K562 (cell line): ENCODE measurements around the gene RUVBL1. TPM values are rescaled to one million over a fixed set of nuclear protein-coding genes. Genes with fewer than 3 reads are reported as not detected.
A peak's percentile ranks its signal among the peaks of the same experiment; 100 is the strongest.

Source experiments
- ATAC-seq: fragments of 200-7000 bp; cut with Tn5 transposase; 3 replicates; pipeline ENCODE4 v1.9.1; 2020; ENCODE audit warnings: moderate library complexity
- BruUV-seq: library from RNA; stranded (reverse); fragments of 400-500 nt; replicated peaks from 2 replicates; lab custom pipeline; 2021; lab: Mats Ljungman, UMichigan
- CTCF ChIA-PET: fragments of 300-600 bp; formaldehyde crosslinking; extraction: SDS; loops from one replicate; lab custom pipeline; 2021; ENCODE audit warnings: low intra/inter-chr PET ratio; lab: Yijun Ruan, JAX
- POLR2A ChIA-PET: fragments of 300-600, 350-650 bp; sonication (Branson Sonifier 250); formaldehyde crosslinking; extraction: SDS; loops from one replicate; lab custom pipeline; 2021; ENCODE audit warnings: antibody characterized with exemption, inconsistent platforms; lab: Yijun Ruan, JAX
- DNase-seq, 4 experiments: peaks; one replicate each; pipeline versions ENCODE4 v3.0.0 to v3.0.0-alpha.2; 2011 to 2018; ENCODE audit warnings: low spot score in 3 of 4, mixed read lengths in 3 of 4; ENCODE audit errors: extremely low read depth in 1 of 4
- FAIRE-seq: peaks from 2 replicates; lab custom pipeline; 2011; peaks lifted over from hg19 to GRCh38; lab: Jason Lieb, UNC
- H2AFZ ChIP-seq: 2 replicates; pipeline ENCODE4 v1.6.0; 2011; ENCODE audit warnings: low read depth, low read length, control low read depth, inconsistent platforms
- H3K27ac ChIP-seq: fragments of 200-600 bp; 3 replicates; pipeline ENCODE4 v1.8.0; 2011; ENCODE audit warnings: low read depth, mild to moderate bottlenecking, control low read depth, inconsistent platforms, low read length, moderate library complexity, mixed read lengths; ENCODE audit errors: extremely low read depth
- H3K27me3 ChIP-seq, 2 experiments: fragments of 300-600 bp in 1 of 2; 2 replicates in 1 of 2; 3 replicates in 1 of 2; pipeline versions ENCODE4 v1.6.0 to v1.8.0; 2011; ENCODE audit warnings: inconsistent platforms in 2 of 2, low read length in 2 of 2, mild to moderate bottlenecking in 1 of 2, mixed read lengths in 1 of 2, moderate library complexity in 1 of 2; ENCODE audit not compliant: control insufficient read depth in 2 of 2, insufficient read depth in 2 of 2
- H3K36me3 ChIP-seq: fragments of 300-600 bp; 3 replicates; pipeline ENCODE4 v1.8.0; 2011; ENCODE audit warnings: mild to moderate bottlenecking, low read length, inconsistent platforms; ENCODE audit not compliant: control insufficient read depth, insufficient read depth
- H3K4me1 ChIP-seq, 2 experiments: fragments of 200-600 bp in 1 of 2; replicated peaks in 1 of 2; 2 replicates in 1 of 2; 3 replicates in 1 of 2; pipeline versions ENCODE4 v1.5.1 to v1.8.0; 2011; ENCODE audit warnings: inconsistent platforms in 2 of 2, low read length in 2 of 2, mild to moderate bottlenecking in 1 of 2, mixed read lengths in 1 of 2, moderate library complexity in 1 of 2; ENCODE audit not compliant: control insufficient read depth in 2 of 2, insufficient read depth in 2 of 2
- H3K4me2 ChIP-seq: 2 replicates; pipeline ENCODE4 v1.6.1; 2011; ENCODE audit warnings: low read length, control low read depth, inconsistent platforms, mixed read lengths; ENCODE audit not compliant: insufficient read depth
- H3K4me3 ChIP-seq: fragments of 200-600 bp; sonication (generic), shearing (Covaris generic); 2 replicates; pipeline ENCODE4 v1.5.1; 2016; ENCODE audit warnings: control low read depth, inconsistent platforms
- H3K79me2 ChIP-seq: fragments of 200-600 bp; 3 replicates; pipeline ENCODE4 v1.8.0; 2011; ENCODE audit warnings: low read length, inconsistent platforms; ENCODE audit not compliant: control insufficient read depth, insufficient read depth
- H3K9ac ChIP-seq, 2 experiments: 2 replicates each; pipeline versions ENCODE4 v1.6.0 to v1.6.1; 2011; ENCODE audit warnings: low read depth in 2 of 2, low read length in 2 of 2, control low read depth in 1 of 2, inconsistent platforms in 1 of 2, mild to moderate bottlenecking in 1 of 2, mixed read lengths in 1 of 2; ENCODE audit not compliant: insufficient read depth in 1 of 2
- H3K9me1 ChIP-seq: one replicate; pipeline ENCODE4 v1.6.0; 2011; ENCODE audit warnings: inconsistent platforms, mild to moderate bottlenecking, low read length, moderate library complexity; ENCODE audit not compliant: control insufficient read depth, insufficient read depth
- H3K9me3 ChIP-seq: replicated peaks from 2 replicates; pipeline ENCODE4 v1.5.1; 2011; ENCODE audit warnings: low read depth, low read length, inconsistent platforms; ENCODE audit not compliant: control insufficient read depth, insufficient read depth
- H4K20me1 ChIP-seq: replicated peaks from 2 replicates; pipeline ENCODE4 v1.6.1; 2011; ENCODE audit warnings: low read length, inconsistent platforms, mixed read lengths; ENCODE audit not compliant: control insufficient read depth, insufficient read depth
- ARID3B ChIP-seq: fragments of 250-450 bp; sonication (Bioruptor Pico); IDR thresholded peaks from 2 replicates; pipeline ENCODE4 v1.4.0; 2020; ENCODE audit warnings: borderline replicate concordance
- CBFA2T3 ChIP-seq: fragments of 450-650 bp; IDR thresholded peaks from 2 replicates; pipeline ENCODE4 v1.6.1; 2017
- HDAC2 ChIP-seq: fragments of 450-650 bp; IDR thresholded peaks from 2 replicates; pipeline ENCODE4 v1.6.1; 2016; ENCODE audit warnings: mild to moderate bottlenecking
- MED1 ChIP-seq: sonication (generic); formaldehyde crosslinking; IDR thresholded peaks from 2 replicates; pipeline ENCODE4 v1.8.1; 2023; ENCODE audit warnings: missing genetic modification reagents, borderline replicate concordance
- NR1H2 ChIP-seq: sonication (generic); formaldehyde crosslinking; IDR thresholded peaks from 2 replicates; pipeline ENCODE4 v1.4.0; 2020; ENCODE audit warnings: mild to moderate bottlenecking, missing genetic modification reagents
- POLR2G ChIP-seq: fragments of 200-400 bp; formaldehyde crosslinking; IDR thresholded peaks from 2 replicates; pipeline ENCODE4 v1.6.1; 2017; ENCODE audit warnings: low read depth, mild to moderate bottlenecking, antibody characterized with exemption, low read length, moderate library complexity
- RBFOX2 ChIP-seq: fragments of 200-400 bp; formaldehyde crosslinking; IDR thresholded peaks from 2 replicates; pipeline ENCODE4 v1.6.1; 2017; ENCODE audit warnings: low read depth, mild to moderate bottlenecking, low read length, moderate library complexity
- ZFP36 ChIP-seq: fragments of 150-350 bp; IDR thresholded peaks from 2 replicates; pipeline ENCODE4 v1.6.1; 2018; ENCODE audit warnings: low read length, low read depth; ENCODE audit not compliant: partially characterized antibody
- ZNF592 ChIP-seq: fragments of 450-650 bp; IDR thresholded peaks from 2 replicates; pipeline ENCODE4 v1.6.1; 2017; ENCODE audit warnings: antibody characterized with exemption, mild to moderate bottlenecking
- WGBS: fragments of 100-300 bp; shearing (Covaris generic); methylation state at CpG from one replicate; pipeline ENCODE4 v1.1.6; 2016; ENCODE audit warnings: low coverage, mixed read lengths; ENCODE audit not compliant: insufficient coverage; ENCODE audit errors: missing lambda C conversion rate; 5-methylcytosine and 5-hydroxymethylcytosine counted together
- in situ Hi-C: fragments of 300-500 bp; cut with MboI; formaldehyde crosslinking; loops from 4 replicates; pipeline ENCODE4 v1.15.0; 2018; ENCODE audit warnings: inconsistent platforms, mixed read lengths
- intact Hi-C: fragments of 100-400 bp; cut with micrococcal nuclease; formaldehyde crosslinking; loops from 2 replicates; pipeline ENCODE4 v1.14.2; 2022
- polyA plus RNA-seq, 8 experiments: library from polyadenylated mRNA; depleted of rRNA in 4 of 8; stranded (reverse) in 5 of 8; unstranded in 3 of 8; fragments of >200 nt; fragmentation: Nextera tagmentation in 2 of 8; fragmentation: Illumina TruSeq in 1 of 8; extraction: Ambion mirVana in 2 of 8; extraction: Trizol in 1 of 8; gene quantifications; 2 replicates each; pipeline versions ENCODE4 v1.2.1 to v1.2.3, GENCODE V29; 2011 to 2014; ENCODE audit warnings: inconsistent platforms in 1 of 8, missing spikeins in 1 of 8
- total RNA-seq, 7 experiments: library from RNA; depleted of rRNA in 6 of 7; stranded (reverse); fragments of >200 nt in 6 of 7; fragmentation: Illumina TruSeq in 2 of 7; extraction: Trizol in 2 of 7; gene quantifications; 2 replicates each; pipeline versions ENCODE4 v1.2.1 to v1.2.3, GENCODE V29; 2011 to 2021; ENCODE audit warnings: low replicate concordance in 1 of 7

RUVBL1 gene
- total and polyA plus RNA-seq, 9 of the 15 experiments (the other 6 are each of a cell fraction or from before 2014, with no cell fraction given) = 20.7 to 147 (median 113) TPM

- intact Hi-C loops = no loop called here
Observed at GRCh38 chr3:128062033-128062745, 61.4 kb downstream of the RUVBL1 start.

More at GRCh38 chr3:128062033-128062745, 61.4 kb downstream of the RUVBL1 start:
- Histone ChIP-seq H4K20me1 (peaks cover 3% of the 10 kb centered on the region), H3K9me1 (no peaks in the 10 kb centered on the region), H3K9ac (no peak overlapping the region; a peak in 1 of 4 replicates), H3K36me3 (peaks cover 95% of the 10 kb centered on the region), H3K4me1 (no peaks in the 10 kb centered on the region; a peak in 1 of 5 replicates), H3K79me2 (no peaks in the 10 kb centered on the region; the same call in 2 of the 3 replicates), H3K4me3 (no peak overlapping the region), H3K4me2 (no peak overlapping the region), H3K27ac (no peak overlapping the region), H3K9me3 (no peaks in the 10 kb centered on the region), H3K27me3 (no peaks in the 10 kb centered on the region), H2AFZ (no peak overlapping the region)
- TF ChIP-seq MED1 (CRISPR knock-in tag) (no peak), NR1H2 (CRISPR knock-in tag) (no peak), POLR2G (0 out of 2 replicates have a peak, but pooled peaks have one; percentile 40), ARID3B (CRISPR knock-in tag) (no peak), CBFA2T3 (no peak), ZFP36 (no peak), HDAC2 (no peak), RBFOX2 (peak; percentile 57), ZNF592 (no peak)
- no peak for FAIRE-seq
- no peak for DNase-seq
- ChIA-PET CTCF (no interaction called here), POLR2A (interaction anchor here (0.5 to 1.7 kb wide), 3 partner anchors 10 to 61 kb away, joined by 3 to 5 read pairs (median 3); partner anchors contain the start of gene SEC61A1)
- ATAC-seq = no peak; the same call in 2 of the 3 replicates
- 79% methylated on average over 6 of the region's 8 CpGs for WGBS
- in situ Hi-C loops = no loop called here
- no TSS peak for BruUV-seq
